ENCODE measurements around the gene ALDH9A1. TPM values are rescaled to one million over a fixed set of nuclear protein-coding genes. Genes with fewer than 3 reads are reported as not detected.
"Not testable (repeated sequence)": the region's sequence is repeated elsewhere in the genome, so short reads cannot be mapped to it uniquely, and the experiment has no call there.

The ALDH9A1 gene
- total RNA-seq, 1 donor from 2014 or later, result 101 TPM

DNA sequence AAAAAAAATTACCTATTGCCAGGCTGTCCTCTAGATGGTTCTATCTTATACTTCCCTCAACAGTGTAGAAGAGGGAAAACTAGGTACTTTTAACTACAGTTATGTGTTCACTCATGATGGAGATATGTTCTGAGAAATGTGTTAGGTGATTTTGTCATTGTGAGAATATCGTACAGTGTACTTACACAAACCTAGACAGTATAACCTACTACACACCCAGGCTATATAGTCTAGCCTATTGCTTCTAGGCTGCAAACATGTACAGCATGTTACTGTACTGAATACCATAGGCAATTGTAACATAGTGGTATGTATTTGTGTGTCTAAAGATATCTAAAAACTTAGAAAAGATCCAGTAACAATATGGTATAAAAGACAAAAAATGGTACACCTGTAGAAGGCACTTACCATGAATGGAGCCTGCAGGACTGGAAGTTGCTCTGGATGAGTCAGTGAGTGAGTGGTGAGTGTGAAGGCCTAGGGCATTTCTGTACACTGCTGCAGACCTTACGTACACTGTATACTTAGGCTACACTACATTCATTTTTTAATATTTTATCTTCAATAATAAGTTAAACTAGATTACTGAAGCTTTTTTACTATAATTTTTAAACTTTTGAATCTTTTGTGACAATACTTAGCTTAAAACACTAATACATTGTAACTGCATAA lies 54.2 kb downstream of the ALDH9A1 start:
- DNase-seq, result no peak

GRCh38 chr1:165641231-165641987 lies 57.0 kb downstream of the ALDH9A1 start:
- DNase-seq, result no peak

DNA sequence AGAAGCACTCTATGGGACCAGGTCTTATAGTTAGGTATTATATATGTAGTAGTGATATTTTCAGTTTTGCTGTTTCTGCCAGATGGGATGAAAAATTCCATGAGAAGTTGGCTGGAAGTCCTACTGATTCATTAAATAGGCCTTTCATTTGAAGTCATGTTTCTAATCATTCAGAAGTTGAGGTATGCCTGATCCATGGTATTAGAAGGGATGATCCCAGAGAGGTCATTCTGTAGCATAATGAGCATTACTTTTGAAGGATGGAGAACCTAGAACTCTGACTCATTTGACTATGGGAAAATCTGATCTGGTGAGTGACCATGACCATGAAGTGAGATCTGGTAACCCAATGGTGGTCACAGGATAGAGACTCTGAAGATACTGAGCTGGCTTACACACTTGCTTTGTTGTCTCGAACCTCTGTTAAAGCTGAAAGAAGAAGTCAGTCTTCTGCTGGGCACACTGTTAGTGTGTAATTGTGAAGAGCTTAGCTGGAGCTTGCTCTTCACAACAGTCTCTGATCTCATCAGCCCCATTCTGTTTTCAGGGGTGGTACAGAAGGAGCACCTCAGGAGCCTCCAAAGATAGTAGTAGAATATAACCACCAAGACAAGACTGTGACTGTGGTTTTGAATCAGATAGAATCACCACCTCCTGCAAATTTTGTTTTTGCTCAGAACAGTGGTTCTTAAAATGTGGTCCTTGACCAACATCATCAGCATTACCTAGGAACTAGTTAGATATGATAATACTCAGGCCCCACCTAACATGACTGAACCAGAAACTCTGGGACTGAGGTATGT lies 58.3 kb downstream of the ALDH9A1 start:
- DNase-seq, result no peak

DNA sequence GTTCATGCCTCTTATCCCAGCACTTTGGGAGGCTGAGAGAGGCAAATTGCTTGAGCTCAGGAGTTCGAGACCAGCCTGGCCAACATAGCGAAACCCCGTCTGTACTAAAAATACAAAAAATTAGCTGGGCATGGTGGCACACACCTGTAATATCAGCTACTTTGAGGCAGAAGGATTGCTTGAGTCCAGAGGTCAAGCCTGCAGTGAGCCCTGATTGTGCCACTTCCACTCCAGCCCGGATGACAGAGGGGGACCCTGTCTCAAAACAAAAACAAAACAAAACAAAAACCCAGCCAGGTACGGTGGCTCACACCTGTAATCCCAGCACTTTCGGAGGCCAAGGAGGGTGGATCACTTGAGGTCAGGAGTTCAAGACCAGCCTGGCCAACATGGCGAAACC lies 60.2 kb downstream of the ALDH9A1 start:
- DNase-seq, result not testable (repeated sequence)

GRCh38 chr1:165637427-165637826 lies 60.9 kb downstream of the ALDH9A1 start:
- DNase-seq, result no peak

DNA sequence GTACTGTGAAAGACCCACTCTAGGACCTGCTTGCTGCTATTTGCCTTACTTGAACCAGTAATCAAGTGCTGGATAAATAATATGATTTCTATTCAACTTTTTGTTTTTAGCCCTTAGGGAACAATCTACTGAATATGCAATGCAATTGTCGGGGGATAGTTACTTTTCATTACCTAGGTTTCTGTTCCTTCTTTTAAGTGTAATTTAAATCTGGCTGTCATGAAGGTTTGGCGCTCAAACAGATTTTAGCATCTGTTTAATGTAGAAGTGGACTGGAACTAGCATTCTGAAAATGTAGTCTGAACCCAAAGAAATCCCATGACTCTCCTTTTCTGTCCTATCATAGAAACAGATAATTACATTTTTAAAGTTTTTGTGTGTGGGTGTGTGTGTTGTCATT lies 62.5 kb downstream of the ALDH9A1 start:
- no peak for DNase-seq

- DNase-seq, result no peak
Observed at GRCh38 chr1:165635329-165635728, 63.0 kb downstream of the ALDH9A1 start.

DNA sequence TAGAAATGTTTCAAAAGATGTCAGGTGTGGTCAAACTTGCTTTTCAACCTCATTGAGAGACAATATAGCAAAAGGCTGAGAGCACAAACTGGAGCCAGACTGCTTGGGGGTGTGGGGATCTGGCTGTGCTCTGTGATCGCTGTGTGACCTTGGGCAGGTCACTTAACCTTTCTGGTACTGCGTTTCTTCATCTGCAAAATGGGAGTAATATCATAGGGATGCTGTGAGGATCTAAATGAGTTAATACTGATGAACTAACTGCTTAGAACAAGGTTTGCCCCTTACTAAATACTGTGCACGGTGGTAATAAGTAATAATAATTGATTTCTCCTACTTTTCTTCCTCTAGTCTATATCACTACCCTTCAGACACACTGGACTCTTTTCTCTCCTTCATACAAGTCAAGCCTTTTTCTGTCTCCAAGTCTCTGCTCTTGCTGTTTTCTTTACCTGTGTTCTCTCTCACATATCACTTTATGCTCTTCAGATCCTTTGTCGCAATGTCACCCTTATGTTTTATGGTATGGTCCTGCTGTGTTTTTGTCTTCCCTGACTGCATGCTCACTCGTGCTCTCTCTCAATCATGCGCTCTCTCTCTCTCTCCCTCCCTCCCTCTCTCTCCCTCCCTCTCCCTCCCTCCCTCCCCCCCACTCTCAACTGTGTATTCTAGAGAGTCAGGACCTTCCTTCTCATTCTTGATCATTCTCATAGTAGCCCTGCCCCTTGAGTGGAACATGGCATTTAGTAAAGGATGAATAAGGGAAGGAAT lies 64.0 kb downstream of the ALDH9A1 start:
- DNase-seq, result no peak

- DNase-seq, result no peak
Observed at GRCh38 chr1:165633614-165634013, 64.7 kb downstream of the ALDH9A1 start.

GRCh38 chr1:165632491-165632890 lies 65.9 kb downstream of the ALDH9A1 start:
- DNase-seq, result peak; percentile 34

- no peak for DNase-seq
Observed at GRCh38 chr1:165632152-165632469, 66.3 kb downstream of the ALDH9A1 start.

GRCh38 chr1:165631342-165632151 lies 66.8 kb downstream of the ALDH9A1 start:
- DNase-seq, result no peak

- peak; percentile 96 for DNase-seq
Observed at GRCh38 chr1:165630629-165631341, 67.6 kb downstream of the ALDH9A1 start, which contains the start of gene MGST3. Gene MGST3 (plus strand): TSS chr1:165631234. CDS start chr1:165649848, 18,614 bp downstream.

GRCh38 chr1:165629848-165630628 lies 68.3 kb downstream of the ALDH9A1 start:
- no peak for DNase-seq

DNA sequence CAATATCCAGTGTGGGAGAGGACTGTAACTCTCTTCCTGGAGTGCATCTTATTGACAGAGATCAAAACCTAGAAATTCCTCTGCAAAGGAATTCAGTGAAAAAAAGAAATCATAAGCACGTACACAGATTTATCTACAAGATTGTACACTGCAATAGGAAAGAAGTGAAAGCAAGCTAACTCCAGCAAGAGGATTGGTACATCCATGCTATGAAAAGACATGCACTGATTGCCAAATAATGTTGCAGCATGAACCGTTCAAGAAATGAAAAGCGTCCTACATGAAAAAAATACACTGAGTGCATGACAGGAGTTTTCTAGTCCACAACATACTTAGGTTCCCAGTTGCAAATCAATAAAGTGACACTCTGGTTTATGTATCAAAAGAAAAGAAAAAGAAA lies 69.2 kb downstream of the ALDH9A1 start:
- no peak for DNase-seq

DNA sequence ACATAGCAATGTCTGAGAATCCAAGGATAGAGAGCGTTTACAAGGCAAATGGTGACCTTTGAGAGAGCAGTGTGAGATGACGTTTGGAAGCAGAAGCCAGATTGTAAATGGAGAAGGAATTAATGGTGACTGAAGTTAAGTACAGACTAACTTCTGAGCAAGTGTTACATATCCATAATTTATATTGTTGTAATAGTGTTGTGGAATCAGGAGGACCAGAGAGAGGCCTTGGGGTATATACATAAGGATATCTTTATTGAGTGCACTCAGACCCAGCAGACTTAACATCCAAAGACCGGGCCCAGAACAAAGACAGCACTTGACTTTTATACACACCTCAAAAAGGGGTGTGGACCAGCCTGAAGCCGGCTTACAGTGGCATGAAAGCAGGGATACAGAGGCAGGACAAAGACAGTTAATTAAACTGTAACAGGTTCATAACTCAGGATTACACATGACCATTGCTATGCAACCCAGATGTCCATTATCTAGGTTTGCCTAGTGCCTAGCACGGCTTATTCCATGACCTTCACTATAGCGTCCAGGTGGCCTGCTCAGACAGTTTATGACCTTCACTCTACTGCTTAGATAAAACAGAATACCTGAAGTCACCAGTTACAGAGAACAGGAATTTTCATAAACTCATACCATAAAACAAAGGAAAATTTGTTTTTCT lies 70.1 kb downstream of the ALDH9A1 start:
- no peak for DNase-seq

DNA sequence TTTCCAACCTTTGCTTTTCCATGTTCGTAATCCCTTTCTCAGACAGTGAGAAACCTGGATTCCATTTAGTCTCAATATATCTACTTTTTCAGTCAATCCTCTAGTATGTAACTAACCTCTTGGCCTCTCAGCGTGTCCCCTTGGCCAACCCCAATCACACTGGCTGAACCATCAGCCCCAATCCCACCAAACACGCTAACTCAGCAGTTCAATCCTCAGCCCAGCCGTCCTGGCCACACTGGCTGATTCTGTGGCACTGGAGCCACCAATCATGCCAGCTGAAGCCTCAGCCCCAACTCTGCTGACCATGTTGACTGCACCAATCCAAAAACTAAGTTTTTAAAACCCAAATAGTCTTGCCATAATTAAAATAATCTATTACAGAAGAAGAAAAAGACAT lies 73.9 kb downstream of the ALDH9A1 start:
- DNase-seq, result no peak

DNA sequence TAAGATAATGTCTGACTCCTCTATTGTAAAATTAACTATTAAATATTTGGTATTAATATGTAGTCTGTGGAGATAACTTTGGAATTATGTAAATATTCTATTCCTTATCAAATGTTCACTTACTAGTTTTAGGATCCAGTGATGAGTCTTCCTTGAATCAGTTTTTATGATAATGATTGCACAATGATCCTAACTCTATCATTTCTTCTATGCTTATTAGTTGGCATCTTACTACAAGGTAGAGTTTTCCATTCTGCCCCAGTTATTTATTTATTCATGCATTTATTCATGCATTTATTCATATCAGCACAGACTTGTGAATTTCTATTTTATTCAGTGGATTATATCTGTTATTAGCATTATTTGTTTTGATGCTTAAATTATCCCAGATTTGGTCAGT lies 74.7 kb downstream of the ALDH9A1 start:
- no peak for DNase-seq

DNA sequence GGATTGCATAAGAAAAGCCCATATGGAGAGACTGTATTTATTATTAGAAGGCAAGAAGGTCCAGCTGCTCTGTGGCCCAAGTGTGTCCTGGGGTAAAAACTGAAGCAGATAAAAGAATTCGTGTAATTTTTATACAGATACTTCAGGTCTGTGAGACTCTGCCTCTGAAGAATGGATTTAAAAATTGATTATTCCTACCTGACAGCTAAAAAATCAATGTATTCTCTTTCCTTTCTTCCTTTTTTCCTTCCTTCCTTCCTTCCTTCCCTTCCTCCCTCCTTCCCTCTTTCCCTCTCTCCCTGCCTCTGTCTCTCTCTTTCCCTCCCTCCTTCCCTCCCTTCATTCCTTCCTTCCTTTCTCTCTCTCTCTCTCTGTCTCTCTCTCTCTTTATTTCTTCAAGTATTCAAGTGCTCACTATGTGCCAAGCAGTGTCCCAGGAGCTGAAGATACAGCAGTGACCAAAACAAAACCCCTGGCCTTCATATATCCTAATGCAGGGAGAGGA lies 78.7 kb downstream of the ALDH9A1 start:
- no peak for DNase-seq
